H1 (cell line): ENCODE results near the gene POU2F2. TPM values are rescaled to one million over a fixed set of nuclear protein-coding genes. Genes with fewer than 3 reads are reported as not detected.

ENCODE experiments used
- CTCF ChIA-PET: fragments of 300-600 bp; sonication (Branson Sonifier 250); formaldehyde crosslinking; loops from one replicate; lab custom pipeline; 2021; ENCODE audit not compliant: partially characterized antibody; lab: Charles Lee
- POLR2A ChIA-PET: fragments of 300-600 bp; sonication (Branson Sonifier 250); formaldehyde crosslinking; loops from one replicate; lab custom pipeline; 2021; ENCODE audit warnings: inconsistent platforms; ENCODE audit not compliant: partially characterized antibody; lab: Charles Lee
- DNase-seq, 2 experiments: peaks; one replicate each; pipeline versions ENCODE4 v3.0.0 to v3.0.0-alpha.2; 2010 to 2022; ENCODE audit warnings: low spot score in 2 of 2, low read depth in 1 of 2, mixed read lengths in 1 of 2
- FAIRE-seq: peaks from 2 replicates; lab custom pipeline; 2011; peaks lifted over from hg19 to GRCh38; lab: Jason Lieb, UNC
- H2AFZ ChIP-seq: 2 replicates; pipeline ENCODE4 v1.8.1; 2012; ENCODE audit warnings: low read length, inconsistent platforms
- H2AK5ac ChIP-seq: 2 replicates; pipeline ENCODE4 v1.6.1; 2013; ENCODE audit warnings: low read depth, low read length
- H2BK120ac ChIP-seq: replicated peaks from 2 replicates; pipeline ENCODE3; 2013; ENCODE audit warnings: low read depth, low read length, inconsistent platforms
- H2BK12ac ChIP-seq: 2 replicates; pipeline ENCODE4 v1.6.1; 2013; ENCODE audit warnings: low read depth, low read length
- H2BK15ac ChIP-seq: 2 replicates; pipeline ENCODE4 v1.6.1; 2013; ENCODE audit warnings: low read length
- H2BK20ac ChIP-seq: 2 replicates; pipeline ENCODE4 v1.6.1; 2013; ENCODE audit warnings: low read length
- H2BK5ac ChIP-seq: 2 replicates; pipeline ENCODE4 v1.6.1; 2013; ENCODE audit warnings: low read depth, low read length
- H3K14ac ChIP-seq: 2 replicates; pipeline ENCODE4 v1.6.1; 2013; ENCODE audit warnings: inconsistent platforms; ENCODE audit not compliant: insufficient read length
- H3K18ac ChIP-seq: 2 replicates; pipeline ENCODE4 v1.6.1; 2013; ENCODE audit warnings: low read length; ENCODE audit errors: extremely low read depth
- H3K23ac ChIP-seq: 2 replicates; pipeline ENCODE4 v1.6.1; 2013; ENCODE audit warnings: inconsistent platforms; ENCODE audit not compliant: insufficient read length
- H3K23me2 ChIP-seq: 2 replicates; pipeline ENCODE4 v1.6.1; 2013; ENCODE audit warnings: low read depth, low read length
- H3K27ac ChIP-seq: 2 replicates; pipeline ENCODE4 v1.6.1; 2011; ENCODE audit warnings: low read depth, low read length, inconsistent platforms
- H3K27me3 ChIP-seq, 4 experiments: replicated peaks in 1 of 4; 1 replicate in 1 of 4; 2 replicates in 3 of 4; pipeline versions ENCODE4 v1.6.1 to v1.8.1; 2011 to 2013; ENCODE audit warnings: low read length in 3 of 4, mild to moderate bottlenecking in 3 of 4, inconsistent platforms in 2 of 4, mixed read lengths in 2 of 4, moderate library complexity in 1 of 4; ENCODE audit not compliant: control insufficient read depth in 3 of 4, insufficient read depth in 3 of 4; ENCODE audit errors: extremely low read depth in 1 of 4
- H3K36me3 ChIP-seq, 4 experiments: 2 replicates each; pipeline versions ENCODE4 v1.6.1 to v1.8.1; 2011 to 2013; ENCODE audit warnings: mild to moderate bottlenecking in 4 of 4, low read length in 3 of 4, moderate library complexity in 2 of 4, control low read depth in 1 of 4, inconsistent platforms in 1 of 4; ENCODE audit not compliant: insufficient read depth in 4 of 4, control insufficient read depth in 2 of 4
- H3K4ac ChIP-seq: replicated peaks from 2 replicates; pipeline ENCODE3; 2013; ENCODE audit warnings: low read length, low read depth, mixed read lengths, inconsistent platforms; ENCODE audit not compliant: insufficient read length
- H3K4me1 ChIP-seq, 4 experiments: replicated peaks in 1 of 4; 1 replicate in 1 of 4; 2 replicates in 3 of 4; pipeline versions ENCODE4 v1.6.1 to v1.8.1; 2011 to 2013; ENCODE audit warnings: low read length in 3 of 4, inconsistent platforms in 2 of 4, mixed read lengths in 1 of 4; ENCODE audit not compliant: insufficient read depth in 4 of 4, control insufficient read depth in 3 of 4
- H3K4me2 ChIP-seq, 2 experiments: 2 replicates each; pipeline versions ENCODE4 v1.6.1 to v1.8.1; 2011 to 2013; ENCODE audit warnings: low read depth in 2 of 2, low read length in 2 of 2, control low read depth in 1 of 2, inconsistent platforms in 1 of 2, mild to moderate bottlenecking in 1 of 2; ENCODE audit not compliant: insufficient read depth in 1 of 2
- H3K4me3 ChIP-seq, 4 experiments: fragments of 200-600, 300-600 bp in 1 of 4; sonication (generic), shearing (Covaris generic), sonication (Bioruptor Twin) in 1 of 4; 2 replicates each; pipeline versions ENCODE4 v1.5.1 to v1.8.1; 2011 to 2016; ENCODE audit warnings: low read length in 4 of 4, low read depth in 3 of 4, control low read depth in 2 of 4, inconsistent platforms in 2 of 4, mild to moderate bottlenecking in 2 of 4, mixed read lengths in 1 of 4, moderate library complexity in 1 of 4; ENCODE audit not compliant: insufficient read depth in 2 of 4; ENCODE audit errors: extremely low read depth in 1 of 4
- H3K56ac ChIP-seq: replicated peaks from 2 replicates; pipeline ENCODE3; 2013; ENCODE audit warnings: low read depth, mild to moderate bottlenecking, mixed read lengths, low read length, inconsistent platforms; ENCODE audit not compliant: insufficient read length
- H3K79me1 ChIP-seq: 2 replicates; pipeline ENCODE4 v1.6.1; 2013; ENCODE audit warnings: low read depth, low read length, control low read depth
- H3K79me2 ChIP-seq, 2 experiments: 2 replicates each; pipeline versions ENCODE4 v1.6.1 to v1.8.1; 2012 to 2013; ENCODE audit warnings: low read length in 2 of 2, mild to moderate bottlenecking in 2 of 2, inconsistent platforms in 1 of 2; ENCODE audit not compliant: insufficient read depth in 2 of 2, control insufficient read depth in 1 of 2
- H3K9ac ChIP-seq, 4 experiments: replicated peaks in 1 of 4; 1 replicate in 1 of 4; 2 replicates in 3 of 4; pipeline versions ENCODE4 v1.6.1 to v1.8.1; 2011 to 2013; ENCODE audit warnings: low read depth in 3 of 4, low read length in 3 of 4, control low read depth in 2 of 4, mild to moderate bottlenecking in 2 of 4, moderate library complexity in 2 of 4, inconsistent platforms in 1 of 4; ENCODE audit errors: extremely low read depth in 1 of 4
- H3K9me3 ChIP-seq, 2 experiments: 2 replicates each; pipeline versions ENCODE4 v1.6.1 to v1.8.1; 2012 to 2013; ENCODE audit warnings: mild to moderate bottlenecking in 2 of 2, moderate library complexity in 2 of 2, control low read depth in 1 of 2, inconsistent platforms in 1 of 2, low read depth in 1 of 2, low read length in 1 of 2, mixed read lengths in 1 of 2; ENCODE audit not compliant: insufficient read depth in 2 of 2
- H4K20me1 ChIP-seq, 2 experiments: replicated peaks in 1 of 2; 2 replicates each; pipeline versions ENCODE3 to v1.8.1; 2011 to 2013; ENCODE audit warnings: inconsistent platforms in 2 of 2, low read length in 2 of 2, mild to moderate bottlenecking in 1 of 2; ENCODE audit not compliant: insufficient read depth in 2 of 2, control insufficient read depth in 1 of 2
- H4K5ac ChIP-seq: 2 replicates; pipeline ENCODE4 v1.6.1; 2013; ENCODE audit warnings: low read length, low read depth, mixed read lengths, inconsistent platforms; ENCODE audit not compliant: insufficient read length
- H4K8ac ChIP-seq: 2 replicates; pipeline ENCODE4 v1.8.0; 2013; ENCODE audit warnings: mild to moderate bottlenecking, moderate library complexity, low read length, inconsistent platforms; ENCODE audit not compliant: insufficient read depth; ENCODE audit errors: extremely low read depth
- H4K91ac ChIP-seq: replicated peaks from 2 replicates; pipeline ENCODE3; 2013; ENCODE audit warnings: low read length, mixed read lengths, inconsistent platforms; ENCODE audit not compliant: insufficient read length
- ATF2 ChIP-seq: IDR thresholded peaks from 2 replicates; pipeline ENCODE4 v1.6.1; 2012; ENCODE audit warnings: low read length, inconsistent platforms
- BRCA1 ChIP-seq: IDR thresholded peaks from 2 replicates; pipeline ENCODE4 v1.6.1; 2012; ENCODE audit warnings: low read depth, low read length, improper control_type of control experiment
- CHD2 ChIP-seq: IDR thresholded peaks from 2 replicates; pipeline ENCODE4 v1.6.1; 2012; ENCODE audit warnings: low read length, improper control_type of control experiment
- HDAC2 ChIP-seq, 2 experiments: fragments of 300-600 bp in 1 of 2; sonication (generic) in 1 of 2; IDR thresholded peaks; 2 replicates each; pipeline ENCODE4 v1.6.1; 2011 to 2012; ENCODE audit warnings: low read depth in 2 of 2, low read length in 2 of 2, mild to moderate bottlenecking in 2 of 2, moderate library complexity in 2 of 2, borderline replicate concordance in 1 of 2, inconsistent platforms in 1 of 2
- JUN ChIP-seq: IDR thresholded peaks from 2 replicates; pipeline ENCODE4 v1.6.1; 2011; ENCODE audit warnings: low read depth, mild to moderate bottlenecking, improper control_type of control experiment, low read length
- KDM1A ChIP-seq: fragments of 200-600, 300-600 bp; sonication (generic); IDR thresholded peaks from 2 replicates; pipeline ENCODE4 v1.7.1; 2016; ENCODE audit warnings: mild to moderate bottlenecking, low read length, borderline replicate concordance
- KDM4A ChIP-seq: IDR thresholded peaks from one replicate; pipeline ENCODE4 v1.7.1; 2012; ENCODE audit warnings: low read depth, mild to moderate bottlenecking, moderate library complexity, low read length, inconsistent platforms; ENCODE audit not compliant: severe bottlenecking
- POLR2AphosphoS5 ChIP-seq: IDR thresholded peaks from 2 replicates; pipeline ENCODE4 v1.6.1; 2011; ENCODE audit warnings: low read depth, low read length
- POU5F1 ChIP-seq: IDR thresholded peaks from 2 replicates; pipeline ENCODE4 v1.6.1; 2011; ENCODE audit warnings: low read depth, mild to moderate bottlenecking, low read length, moderate library complexity
- RBBP5 ChIP-seq: IDR thresholded peaks from 2 replicates; pipeline ENCODE4 v1.7.1; 2012; ENCODE audit warnings: low read depth, mild to moderate bottlenecking, inconsistent platforms, low read length, moderate library complexity, borderline replicate concordance
- TAF7 ChIP-seq: optimal IDR thresholded peaks from 2 replicates; pipeline ENCODE3; 2011; ENCODE audit warnings: low read depth, mild to moderate bottlenecking, inconsistent platforms, low read length, moderate library complexity, borderline replicate concordance
- WGBS, 2 experiments: shearing (Covaris generic) in 1 of 2; methylation state at CpG; one replicate each; pipeline versions ENCODE4 v1.1.6 to v1.1.7; 2013 to 2015; ENCODE audit warnings: low lambda C conversion rate in 2 of 2, mixed read lengths in 2 of 2, inconsistent platforms in 1 of 2, low coverage in 1 of 2, missing lambda C conversion rate in 1 of 2; ENCODE audit not compliant: insufficient replicate concordance in 2 of 2, insufficient coverage in 1 of 2, insufficient read length in 1 of 2; ENCODE audit errors: extremely low coverage in 1 of 2, missing lambda C conversion rate in 1 of 2; 5-methylcytosine and 5-hydroxymethylcytosine counted together
- polyA plus RNA-seq, 7 experiments: library from polyadenylated mRNA; depleted of rRNA in 3 of 7; stranded (reverse) in 5 of 7; unstranded in 2 of 7; fragments of >200 nt in 5 of 7; fragments of 200-250 nt in 2 of 7; gene quantifications; 1 replicate in 5 of 7; 2 replicates in 1 of 7; 4 replicates in 1 of 7; pipeline versions ENCODE4 v1.2.1 to v1.2.3, GENCODE V29; 2011 to 2013; ENCODE audit warnings: missing spikeins in 2 of 7, mixed read lengths in 2 of 7
- total RNA-seq: library from RNA; stranded (reverse); fragmentation: NEBNext Ultra II Directional; extraction: Animal tissue kit (Norgen Biotek cat#: 25700); gene quantifications from 2 replicates; pipeline ENCODE4 v1.2.1, GENCODE V29; 2021

Gene POU2F2
- total and polyA plus RNA-seq, 2 of the 8 experiments (the other 6 are each of a cell fraction or from before 2014, with no cell fraction given), result 5.0 to 6.1 TPM

GRCh38 chr19:42102877-42103276 lies 29.4 kb downstream of the POU2F2 start:
- no peak overlapping the region for H3K14ac ChIP-seq
- DNase-seq (no peak), FAIRE-seq (no peak)
- POLR2A ChIA-PET, result interaction anchor here (1.1 to 1.7 kb wide), 2 partner anchors 27 to 153 kb away, joined by 3 to 5 read pairs; partner anchors contain the start of gene ZNF574
- WGBS, 2 experiments, result 86% methylated on average over 2 of the region's 2 CpGs; no CpG with 5 or more reads in 1 of the 2 experiments
- H3K36me3 ChIP-seq, result no peaks in the 10 kb centered on the region
- no peak overlapping the region for H2BK20ac ChIP-seq
- H2AK5ac ChIP-seq, result 0 out of 2 replicates have a peak overlapping the region, but pooled peaks have one; percentile 39
- H2BK12ac ChIP-seq, result no peak overlapping the region
- H4K8ac ChIP-seq, result no peak overlapping the region
- H2AFZ ChIP-seq, result no peak overlapping the region
- H3K27me3 ChIP-seq, result no peaks in the 10 kb centered on the region; a peak in 1 of 7 replicates
- H3K4ac ChIP-seq, result no peak overlapping the region
- H3K4me3 ChIP-seq, result no peak overlapping the region
- no peak overlapping the region for H3K4me2 ChIP-seq
- H3K23ac ChIP-seq, result no peak overlapping the region
- CTCF ChIA-PET, result interaction anchor here (1.0 to 5.4 kb wide), 7 partner anchors 12 to 82 kb away, joined by 3 to 38 read pairs (median 4); no protein-coding TSS in a partner anchor
- no peak overlapping the region for H4K5ac ChIP-seq
- H3K4me1 ChIP-seq, result peaks cover 0 to 8% (median 3%) of the 10 kb centered on the region in 4 experiments; a peak in 4 of 7 replicates
- H3K18ac ChIP-seq, result no peak overlapping the region
- no peak overlapping the region for H2BK120ac ChIP-seq
- H4K91ac ChIP-seq, result no peak overlapping the region
- H3K79me2 ChIP-seq, result no peaks in the 10 kb centered on the region
- H2BK15ac ChIP-seq, result peak overlapping the region; percentile 81; the same call in 1 of the 2 replicates
- no peak overlapping the region for H3K27ac ChIP-seq
- H3K79me1 ChIP-seq, result no peaks in the 10 kb centered on the region
- no peaks in the 10 kb centered on the region for H3K23me2 ChIP-seq
- H4K20me1 ChIP-seq, result no peaks in the 10 kb centered on the region
- no peaks in the 10 kb centered on the region for H3K9me3 ChIP-seq
- no peak overlapping the region for H2BK5ac ChIP-seq
- H3K56ac ChIP-seq, result no peak overlapping the region
- no peak overlapping the region for H3K9ac ChIP-seq
- TF ChIP-seq POU5F1 (no peak), BRCA1 (no peak), TAF7 (no peak), KDM4A (no peak), RBBP5 (no peak), CHD2 (no peak), POLR2AphosphoS5 (no peak), JUN (no peak), HDAC2 (IDR thresholded peaks at IDR 0.05; ENCODE audit: borderline replicate concordance in 1 of 2, low read depth in 2 of 2, low read length in 2 of 2) (no peak), KDM1A (no peak), ATF2 (no peak)
